Stromal cell of bone marrow (primary cell): Measurements from ENCODE around the gene TBC1D2.
"Not testable (repeated sequence)": the region's sequence is repeated elsewhere in the genome, so short reads cannot be mapped to it uniquely, and the experiment has no call there.

Experiments used
- DNase-seq: peaks from one replicate; pipeline ENCODE4 v3.0.0-alpha.2; 2012; ENCODE audit warnings: low read depth

TBC1D2 gene, protein sequence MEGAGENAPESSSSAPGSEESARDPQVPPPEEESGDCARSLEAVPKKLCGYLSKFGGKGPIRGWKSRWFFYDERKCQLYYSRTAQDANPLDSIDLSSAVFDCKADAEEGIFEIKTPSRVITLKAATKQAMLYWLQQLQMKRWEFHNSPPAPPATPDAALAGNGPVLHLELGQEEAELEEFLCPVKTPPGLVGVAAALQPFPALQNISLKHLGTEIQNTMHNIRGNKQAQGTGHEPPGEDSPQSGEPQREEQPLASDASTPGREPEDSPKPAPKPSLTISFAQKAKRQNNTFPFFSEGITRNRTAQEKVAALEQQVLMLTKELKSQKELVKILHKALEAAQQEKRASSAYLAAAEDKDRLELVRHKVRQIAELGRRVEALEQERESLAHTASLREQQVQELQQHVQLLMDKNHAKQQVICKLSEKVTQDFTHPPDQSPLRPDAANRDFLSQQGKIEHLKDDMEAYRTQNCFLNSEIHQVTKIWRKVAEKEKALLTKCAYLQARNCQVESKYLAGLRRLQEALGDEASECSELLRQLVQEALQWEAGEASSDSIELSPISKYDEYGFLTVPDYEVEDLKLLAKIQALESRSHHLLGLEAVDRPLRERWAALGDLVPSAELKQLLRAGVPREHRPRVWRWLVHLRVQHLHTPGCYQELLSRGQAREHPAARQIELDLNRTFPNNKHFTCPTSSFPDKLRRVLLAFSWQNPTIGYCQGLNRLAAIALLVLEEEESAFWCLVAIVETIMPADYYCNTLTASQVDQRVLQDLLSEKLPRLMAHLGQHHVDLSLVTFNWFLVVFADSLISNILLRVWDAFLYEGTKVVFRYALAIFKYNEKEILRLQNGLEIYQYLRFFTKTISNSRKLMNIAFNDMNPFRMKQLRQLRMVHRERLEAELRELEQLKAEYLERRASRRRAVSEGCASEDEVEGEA

GRCh38 chr9:98255578-98256296 lies at the start of gene TBC1D2:
TSS of gene TBC1D2 (minus strand) at chr9:98255649. CDS start at chr9:98255541, 108 bp downstream.
- peak; percentile 82 for DNase-seq

GRCh38 chr9:98304381-98304780 lies 48.9 kb upstream of the TBC1D2 start:
- DNase-seq = no peak

- no peak for DNase-seq
These were observed 48.2 kb upstream of the TBC1D2 start for GRCh38 chr9:98303633-98304125.

DNA sequence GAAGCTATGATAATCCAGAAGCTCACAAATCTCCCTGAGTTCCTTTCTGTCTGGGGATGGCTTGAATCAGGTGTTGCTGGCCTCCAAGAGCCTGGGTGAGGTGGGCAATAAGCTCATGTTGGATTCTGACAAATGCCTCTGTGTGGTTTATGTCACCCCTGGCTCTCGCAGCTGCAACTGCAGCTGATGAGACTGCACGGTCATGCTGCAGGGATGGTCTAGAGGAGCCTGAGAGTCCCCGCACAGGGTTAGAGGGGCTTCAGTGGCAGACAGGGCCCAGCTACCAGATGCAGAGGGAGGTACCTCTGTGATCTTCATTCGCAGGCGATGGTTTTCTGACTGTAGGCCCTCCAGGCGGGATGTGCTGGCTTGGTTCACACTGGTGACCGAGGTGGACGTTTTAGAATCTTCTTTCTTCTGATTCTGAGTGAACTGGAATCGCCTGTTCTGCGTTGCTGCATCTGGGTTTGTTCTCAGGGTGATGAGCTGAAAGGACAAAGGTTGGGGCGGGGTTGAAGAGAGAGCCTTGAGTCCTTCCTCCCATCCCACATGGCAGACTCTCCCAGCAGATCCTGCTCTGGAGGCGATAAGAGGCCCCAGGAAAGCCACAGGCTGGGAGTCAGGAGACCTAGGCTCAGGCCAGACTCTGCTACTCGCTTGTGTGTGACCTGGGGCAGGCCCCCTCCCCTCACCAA lies 47.6 kb upstream of the TBC1D2 start:
- DNase-seq = no peak

GRCh38 chr9:98302150-98302549 lies 46.7 kb upstream of the TBC1D2 start:
- no peak for DNase-seq

GRCh38 chr9:98300611-98301010 lies 45.2 kb upstream of the TBC1D2 start:
- DNase-seq = no peak

DNA sequence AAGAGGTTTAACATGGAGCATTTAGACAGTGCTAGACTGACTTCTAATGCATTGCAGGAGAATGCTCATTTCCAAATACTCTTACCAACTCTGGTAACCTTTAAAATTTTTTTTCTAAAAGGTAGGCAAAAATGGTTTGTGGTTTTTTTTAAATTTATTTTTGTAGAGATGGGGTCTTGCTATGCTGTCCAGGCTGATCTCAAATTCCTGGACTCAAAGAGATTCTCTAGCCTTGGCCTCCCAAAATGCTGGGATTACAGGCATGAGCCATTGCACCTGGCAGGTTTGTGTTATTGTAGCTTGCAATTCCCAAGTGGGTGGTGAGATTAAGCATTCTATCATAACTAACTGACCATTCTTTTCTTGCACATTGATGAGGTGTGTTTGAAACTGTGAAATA lies 43.0 kb upstream of the TBC1D2 start:
- no peak for DNase-seq

GRCh38 chr9:98295824-98296223 lies 40.4 kb upstream of the TBC1D2 start:
- DNase-seq = no peak

DNA sequence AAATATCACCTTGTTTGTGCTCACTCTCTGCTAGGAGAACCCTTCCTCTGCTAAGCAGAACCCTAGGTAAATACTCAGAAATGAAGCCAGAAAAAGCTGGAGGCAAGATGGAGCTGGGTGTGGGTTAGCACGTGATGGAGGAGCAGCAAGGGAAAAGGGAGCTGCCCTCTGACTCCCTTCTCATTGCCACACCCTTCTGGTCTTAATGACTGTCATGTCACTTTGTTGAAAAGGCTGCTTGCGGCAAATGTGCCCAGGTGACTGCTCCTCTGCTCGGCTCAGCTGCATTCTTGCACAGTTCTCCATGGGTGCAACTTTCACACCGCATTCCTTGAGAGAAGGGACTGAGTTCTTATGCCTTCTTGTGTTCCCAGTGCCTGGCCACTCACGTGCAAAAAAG lies 36.4 kb upstream of the TBC1D2 start:
- DNase-seq = no peak

GRCh38 chr9:98290411-98290810 lies 35.0 kb upstream of the TBC1D2 start:
- DNase-seq = no peak

DNA sequence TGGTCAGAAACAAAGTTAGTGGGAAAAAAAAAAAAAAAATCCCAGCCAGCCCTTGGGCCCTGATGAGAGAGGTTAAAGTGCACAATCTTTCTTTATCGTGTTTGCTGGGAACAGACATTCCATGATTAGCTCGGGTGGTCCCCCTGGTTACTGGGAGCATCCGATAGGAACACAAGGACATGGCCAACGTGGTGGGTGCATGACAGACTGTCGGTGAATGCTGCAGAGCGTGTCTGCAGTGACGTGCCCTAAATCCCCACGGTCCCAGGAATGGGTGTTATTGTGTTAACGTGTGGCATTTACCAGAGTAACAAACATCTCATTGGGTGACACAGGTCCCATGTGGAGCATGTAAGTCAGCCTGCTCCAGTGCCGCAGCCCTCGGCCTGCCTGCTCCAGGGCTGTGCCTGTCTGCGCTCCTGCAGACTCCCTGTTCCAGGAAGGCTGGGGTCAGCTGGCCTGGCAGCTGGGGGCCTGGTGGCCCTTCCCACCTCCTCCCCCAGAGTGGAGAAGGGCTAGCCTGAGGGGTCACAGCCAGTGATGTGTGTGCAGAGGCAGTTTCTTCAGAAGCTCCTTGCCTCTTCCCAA lies 34.3 kb upstream of the TBC1D2 start:
- no peak for DNase-seq

GRCh38 chr9:98288881-98289280 lies 33.4 kb upstream of the TBC1D2 start:
- DNase-seq = no peak

DNA sequence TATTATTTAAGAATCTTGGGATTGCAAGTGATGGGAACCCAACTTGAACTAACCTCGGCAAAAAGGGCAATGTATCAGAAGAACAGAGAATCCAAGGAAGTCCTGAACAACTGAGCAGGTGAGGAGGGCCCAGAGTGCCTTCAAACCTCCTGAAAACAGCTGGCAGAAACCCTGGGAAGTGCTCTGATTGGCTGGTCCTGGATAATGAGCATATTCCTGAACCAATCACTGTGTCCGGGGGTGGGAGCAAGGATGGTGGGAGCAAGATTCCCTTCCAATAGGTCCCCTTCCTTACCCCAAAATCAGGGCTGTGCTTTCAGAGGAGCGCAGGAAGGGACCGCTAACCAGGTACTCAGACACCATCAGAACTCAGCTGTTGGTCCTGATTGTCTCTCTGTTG lies 31.9 kb upstream of the TBC1D2 start:
- DNase-seq = no peak

GRCh38 chr9:98285446-98285845 lies 30.0 kb upstream of the TBC1D2 start:
- DNase-seq = no peak

- no peak for DNase-seq
These were observed 29.3 kb upstream of the TBC1D2 start for GRCh38 chr9:98284754-98285153.

- not testable (repeated sequence) for DNase-seq
These were observed 27.7 kb upstream of the TBC1D2 start for GRCh38 chr9:98283143-98283542.

GRCh38 chr9:98281281-98281680 lies 25.8 kb upstream of the TBC1D2 start:
- DNase-seq = no peak

- DNase-seq = no peak
These were observed 25.1 kb upstream of the TBC1D2 start for GRCh38 chr9:98280574-98280973.

DNA sequence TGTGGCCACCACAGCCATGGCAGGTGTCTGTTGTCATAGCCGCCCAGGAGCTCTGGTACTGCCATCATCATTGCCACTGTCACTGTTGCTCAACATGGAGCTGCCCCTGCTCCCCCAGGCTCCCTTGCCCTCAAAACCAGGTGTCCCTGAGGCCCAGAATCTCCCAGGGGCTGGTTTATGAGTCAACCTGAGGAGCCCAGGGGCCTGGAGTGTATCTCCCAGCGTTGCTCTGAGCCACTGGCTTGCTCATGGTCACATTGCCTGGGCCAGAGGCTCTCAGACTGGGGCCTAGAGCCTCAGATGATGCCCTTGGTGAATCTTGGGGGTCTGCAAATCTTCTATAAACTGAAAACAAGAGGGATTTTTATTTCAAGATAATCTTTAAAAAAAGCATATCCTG lies 24.7 kb upstream of the TBC1D2 start:
- no peak for DNase-seq

- no peak for DNase-seq
These were observed 21.5 kb upstream of the TBC1D2 start for GRCh38 chr9:98276907-98277469.

DNA sequence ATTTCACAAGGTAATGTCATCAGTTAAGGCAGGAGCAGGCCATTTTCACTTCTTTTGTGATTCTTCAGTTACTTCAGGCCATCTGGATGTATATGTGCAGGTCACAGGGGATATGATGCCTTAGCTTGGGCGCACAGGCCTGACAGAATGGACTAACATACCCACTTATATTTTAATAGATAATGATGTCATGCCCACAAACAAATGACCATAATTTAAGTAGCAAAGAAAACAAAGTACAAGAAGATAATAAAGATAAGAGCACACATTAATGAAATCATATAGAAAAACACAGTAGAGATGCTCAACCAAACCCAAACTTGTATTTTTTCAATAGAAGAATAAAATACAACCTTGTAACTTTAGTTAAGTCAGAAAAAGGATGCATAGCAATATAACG lies 19.7 kb upstream of the TBC1D2 start:
- no peak for DNase-seq
